Measurements from ENCODE around the gene AURKAIP1. TPM values are rescaled to one million over a fixed set of nuclear protein-coding genes. Genes with fewer than 3 reads are reported as not detected.
A peak's percentile ranks its signal among the peaks of the same experiment; 100 is the strongest.

Gene AURKAIP1
- total RNA-seq, 1 experiment from 2014 or later: 823 TPM

GRCh38 chr1:1325288-1326074 is 49.5 kb downstream of the AURKAIP1 start:
- H3K27ac ChIP-seq (ENCODE audit: low read length): peak overlapping the region; percentile 53
- POLR2A ChIA-PET (ENCODE audit: unreplicated experiment): no interaction called here
- CTCF ChIA-PET: no interaction called here
- H3K9me3 ChIP-seq (ENCODE audit: low read length): no peaks in the 10 kb centered on the region
- H3K27me3 ChIP-seq (ENCODE audit: low read length): no peaks in the 10 kb centered on the region
- TSS peak; percentile 27 for BruUV-seq (replicated peaks)
- TF ChIP-seq EZH2phosphoT487 (IDR thresholded peaks at IDR 0.05; ENCODE audit: borderline replicate concordance, low read length) (no peak), CTCF (conservative IDR thresholded peaks at IDR 0.05; ENCODE audit: low read depth, low read length) (no peak), EZH2 (IDR thresholded peaks at IDR 0.05; ENCODE audit: low read length, unreplicated experiment) (no peak)
- H4K20me1 ChIP-seq (ENCODE audit: low read length): peaks cover 26% of the 10 kb centered on the region
- H3K9ac ChIP-seq (ENCODE audit: low read length): peak overlapping the region; percentile 95
- peaks cover 27% of the 10 kb centered on the region for H3K4me1 ChIP-seq (ENCODE audit: insufficient read depth, low read length)
- peak overlapping the region; percentile 90 for H3K4me3 ChIP-seq (ENCODE audit: low read length)
- peaks cover 6% of the 10 kb centered on the region; the same call in 1 of the 2 replicates for H3K36me3 ChIP-seq (ENCODE audit: low read depth, low read length)
- H3F3A ChIP-seq (ENCODE audit: low read length, unreplicated experiment): no peaks in the 10 kb centered on the region
- peaks cover 61% of the 10 kb centered on the region for H3K79me2 ChIP-seq (ENCODE audit: low read length)
- H3K9me2 ChIP-seq (replicated peaks; ENCODE audit: low read length): no peaks in the 10 kb centered on the region
- H3K4me2 ChIP-seq (ENCODE audit: low read length): peak overlapping the region; percentile 97
- DNase-seq (peak; percentile 47), ATAC-seq (peak; percentile 21)
- intact Hi-C loops (cut with micrococcal nuclease): no loop called here
- peak overlapping the region; percentile 51 for H2AFZ ChIP-seq (ENCODE audit: low read length)

- intact Hi-C loops (cut with micrococcal nuclease): no loop called here
- Histone ChIP-seq H3K4me1 (ENCODE audit: insufficient read depth, low read length) (peaks cover 26% of the 10 kb centered on the region), H3F3A (ENCODE audit: low read length, unreplicated experiment) (no peaks in the 10 kb centered on the region), H3K4me3 (ENCODE audit: low read length) (peak within 1 kb of the TSS; percentile 90), H3K9ac (ENCODE audit: low read length) (peak within 1 kb of the TSS; percentile 95), H3K9me3 (ENCODE audit: low read length) (no peaks in the 10 kb centered on the region), H2AFZ (ENCODE audit: low read length) (peak within 1 kb of the TSS; percentile 62), H3K36me3 (ENCODE audit: low read depth, low read length) (peaks cover 12% of the 10 kb centered on the region; the same call in 1 of the 2 replicates), H3K9me2 (replicated peaks; ENCODE audit: low read length) (no peaks in the 10 kb centered on the region), H4K20me1 (ENCODE audit: low read length) (peaks cover 29% of the 10 kb centered on the region), H3K27ac (ENCODE audit: low read length) (peak within 1 kb of the TSS; percentile 53), H3K79me2 (ENCODE audit: low read length) (peaks cover 69% of the 10 kb centered on the region), H3K4me2 (ENCODE audit: low read length) (peak within 1 kb of the TSS; percentile 97), H3K27me3 (ENCODE audit: low read length) (no peaks in the 10 kb centered on the region)
- ChIA-PET CTCF (no interaction called here), POLR2A (ENCODE audit: unreplicated experiment) (no interaction called here)
- no TSS peak for BruUV-seq (replicated peaks)
- DNase-seq (peak; percentile 97), ATAC-seq (peak; percentile 65)
- TF ChIP-seq CTCF (conservative IDR thresholded peaks at IDR 0.05; ENCODE audit: low read depth, low read length) (no peak), EZH2 (IDR thresholded peaks at IDR 0.05; ENCODE audit: low read length, unreplicated experiment) (no peak), EZH2phosphoT487 (IDR thresholded peaks at IDR 0.05; ENCODE audit: borderline replicate concordance, low read length) (no peak)
Observed at GRCh38 chr1:1324524-1325287, 50.3 kb downstream of the AURKAIP1 start, which contains the start of the genes CPTP and INTS11. CPTP (plus strand) TSS chr1:1324802; CDS start chr1:1326911, 2,109 bp downstream. INTS11 (minus strand) TSS chr1:1324660; CDS start chr1:1324608, 52 bp downstream.
